Fibroblast of lung (primary cell): ENCODE data around the gene PLCD4.

Experiments
- CTCF ChIP-seq, 2 donors: IDR thresholded peaks in 1 of 2; conservative IDR thresholded peaks in 1 of 2; 1 replicate in 1 of 2; 2 replicates in 1 of 2; pipeline ENCODE4 v1.5.1; 2011 to 2012; ENCODE audit warnings: low read length in 2 of 2, control low read depth in 1 of 2, inconsistent platforms in 1 of 2, low read depth in 1 of 2, mild to moderate bottlenecking in 1 of 2
- EZH2 ChIP-seq: IDR thresholded peaks from 2 replicates; pipeline ENCODE4 v1.5.1; 2012; ENCODE audit warnings: low read length, control low read depth, mild to moderate bottlenecking; ENCODE audit errors: missing control alignments

GRCh38 chr2:218679119-218679518, 71.4 kb downstream of the PLCD4 start:
- TF ChIP-seq CTCF (conservative IDR thresholded peaks at IDR 0.05 in 1 of 2, IDR thresholded peaks at IDR 0.05 in 1 of 2; ENCODE audit: low read depth in 1 of 2, low read length in 2 of 2) (no peak), EZH2 (no peak)
